Stimulated activated CD4-positive, alpha-beta T cell treated with anti-CD3 and anti-CD28 coated beads, TNF-alpha, amount 100 ng/mL, for 48 hours (primary cell): ENCODE measurements around the gene INTS6.

Source experiments
- DNase-seq, 3 donors: peaks; one replicate each; pipeline ENCODE4 v3.0.0-alpha.2; 2020; ENCODE audit warnings: low read depth in 3 of 3

The INTS6 gene

GRCh38 chr13:51318876-51319275 lies 134.0 kb downstream of the INTS6 start:
- no peak for DNase-seq

GRCh38 chr13:51318015-51318414 lies 134.8 kb downstream of the INTS6 start:
- DNase-seq = no peak

GRCh38 chr13:51317262-51317661 lies 135.6 kb downstream of the INTS6 start:
- DNase-seq = no peak

GRCh38 chr13:51313619-51314018 lies 139.2 kb downstream of the INTS6 start:
- no peak for DNase-seq

GRCh38 chr13:51311957-51312520 lies 140.8 kb downstream of the INTS6 start:
- DNase-seq = no peak
